GM12801 (cell line): ENCODE measurements around the gene SH3BP4.

ENCODE experiments used
- TF ChIP-seq, protein P1 (sequence below): IDR thresholded peaks from one replicate; pipeline ENCODE4 v1.5.1; 2011; ENCODE audit warnings: control low read depth; ENCODE audit not compliant: insufficient read length; ENCODE audit errors: extremely low read depth

Gene SH3BP4

DNA sequence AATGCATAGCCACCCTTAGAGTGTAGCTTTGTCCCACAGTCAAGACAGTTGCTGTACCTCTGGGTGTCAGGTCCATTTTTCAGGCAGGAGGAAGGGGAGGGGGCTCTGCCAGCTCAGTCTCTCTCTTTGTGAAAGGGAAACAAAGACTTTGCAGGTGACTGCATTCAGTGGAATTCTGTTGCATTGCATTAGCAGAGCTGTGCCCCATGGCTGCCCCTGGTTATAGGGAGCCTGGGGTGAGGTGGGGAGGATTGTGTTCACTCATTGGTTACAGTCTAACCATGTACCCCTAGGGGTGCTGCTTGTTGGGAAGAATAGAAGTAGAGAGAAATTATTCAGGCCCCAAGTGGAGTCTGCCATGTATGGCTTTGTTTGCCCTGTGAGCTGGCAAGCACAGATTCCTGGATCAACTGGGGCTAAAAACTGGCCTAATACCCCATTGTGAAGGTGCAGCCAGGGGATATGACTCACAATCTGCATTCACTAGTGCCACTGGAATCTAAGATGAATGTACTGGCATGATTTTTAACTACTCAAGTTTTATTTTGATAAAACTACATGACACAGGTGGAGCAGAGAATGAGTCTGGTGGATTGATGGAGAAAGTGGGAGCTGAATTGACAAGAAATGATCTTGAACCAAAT is 118.4 kb downstream of the SH3BP4 start:
- TF ChIP-seq, protein P1, sequence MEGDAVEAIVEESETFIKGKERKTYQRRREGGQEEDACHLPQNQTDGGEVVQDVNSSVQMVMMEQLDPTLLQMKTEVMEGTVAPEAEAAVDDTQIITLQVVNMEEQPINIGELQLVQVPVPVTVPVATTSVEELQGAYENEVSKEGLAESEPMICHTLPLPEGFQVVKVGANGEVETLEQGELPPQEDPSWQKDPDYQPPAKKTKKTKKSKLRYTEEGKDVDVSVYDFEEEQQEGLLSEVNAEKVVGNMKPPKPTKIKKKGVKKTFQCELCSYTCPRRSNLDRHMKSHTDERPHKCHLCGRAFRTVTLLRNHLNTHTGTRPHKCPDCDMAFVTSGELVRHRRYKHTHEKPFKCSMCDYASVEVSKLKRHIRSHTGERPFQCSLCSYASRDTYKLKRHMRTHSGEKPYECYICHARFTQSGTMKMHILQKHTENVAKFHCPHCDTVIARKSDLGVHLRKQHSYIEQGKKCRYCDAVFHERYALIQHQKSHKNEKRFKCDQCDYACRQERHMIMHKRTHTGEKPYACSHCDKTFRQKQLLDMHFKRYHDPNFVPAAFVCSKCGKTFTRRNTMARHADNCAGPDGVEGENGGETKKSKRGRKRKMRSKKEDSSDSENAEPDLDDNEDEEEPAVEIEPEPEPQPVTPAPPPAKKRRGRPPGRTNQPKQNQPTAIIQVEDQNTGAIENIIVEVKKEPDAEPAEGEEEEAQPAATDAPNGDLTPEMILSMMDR: no peak

DNA sequence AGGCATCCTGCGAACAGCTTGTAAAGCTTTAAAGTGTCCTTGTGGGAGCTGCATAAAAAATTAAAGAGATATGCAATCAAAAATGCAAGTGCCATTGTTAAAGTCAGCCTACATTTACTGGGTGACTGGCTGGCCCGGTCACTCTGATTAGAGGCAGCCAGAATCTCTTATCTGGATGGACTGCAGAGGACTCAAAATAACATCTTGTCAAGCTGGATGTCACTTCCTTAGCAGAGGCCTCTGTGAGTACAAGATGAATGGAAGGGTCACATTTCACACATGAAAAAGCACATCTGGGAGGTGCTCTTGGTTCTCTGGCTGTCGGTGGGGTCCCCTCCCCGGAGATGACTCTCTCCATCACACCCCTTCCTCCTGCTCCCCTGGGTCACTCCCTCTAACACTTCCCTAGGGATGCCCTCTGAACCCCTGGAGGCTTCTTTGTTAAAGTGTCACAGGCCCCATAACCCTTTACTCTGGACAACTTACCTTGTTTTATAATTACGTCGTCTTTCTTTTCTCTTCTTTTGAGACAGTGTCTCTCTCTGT is 122.1 kb downstream of the SH3BP4 start:
- TF ChIP-seq, protein P1: no peak

DNA sequence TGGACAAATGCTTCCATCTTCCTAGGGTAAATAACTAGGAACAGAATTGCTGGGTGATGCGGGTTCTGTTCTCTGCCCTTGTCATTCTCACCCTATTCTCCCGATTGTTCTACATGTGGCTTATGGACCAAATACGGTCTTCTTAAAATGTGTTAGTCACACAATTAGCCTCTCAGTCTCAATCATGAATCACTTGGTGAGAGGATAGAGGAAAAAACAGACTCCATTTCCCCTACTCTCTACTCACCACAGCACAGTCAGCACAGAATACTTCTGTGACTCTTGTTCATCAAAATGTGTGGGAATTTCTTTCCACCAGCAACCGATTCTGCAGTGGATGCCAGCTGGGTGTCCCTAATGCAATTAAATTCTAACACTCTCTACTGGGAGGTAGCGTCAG is 125.2 kb downstream of the SH3BP4 start:
- TF ChIP-seq, protein P1: no peak

DNA sequence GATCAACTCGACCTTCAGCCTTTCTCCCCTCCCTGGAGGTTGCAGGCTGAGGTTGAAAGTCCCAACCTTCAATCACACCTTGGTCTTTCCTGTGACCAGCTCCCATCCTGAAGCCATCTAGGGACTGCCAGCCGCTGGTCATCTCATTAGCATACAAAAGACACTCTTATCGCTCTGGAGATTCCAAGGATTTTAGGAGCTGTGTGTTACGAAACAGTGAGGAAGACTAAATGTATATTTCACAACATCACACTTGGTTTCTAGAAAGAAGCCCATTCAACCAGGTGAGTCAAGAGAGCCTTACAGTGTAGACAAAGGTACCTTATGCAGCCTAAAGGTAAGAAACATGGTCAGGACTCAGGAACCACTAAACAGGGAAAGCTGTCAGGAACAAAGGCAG is 126.4 kb downstream of the SH3BP4 start:
- TF ChIP-seq, protein P1: no peak

DNA sequence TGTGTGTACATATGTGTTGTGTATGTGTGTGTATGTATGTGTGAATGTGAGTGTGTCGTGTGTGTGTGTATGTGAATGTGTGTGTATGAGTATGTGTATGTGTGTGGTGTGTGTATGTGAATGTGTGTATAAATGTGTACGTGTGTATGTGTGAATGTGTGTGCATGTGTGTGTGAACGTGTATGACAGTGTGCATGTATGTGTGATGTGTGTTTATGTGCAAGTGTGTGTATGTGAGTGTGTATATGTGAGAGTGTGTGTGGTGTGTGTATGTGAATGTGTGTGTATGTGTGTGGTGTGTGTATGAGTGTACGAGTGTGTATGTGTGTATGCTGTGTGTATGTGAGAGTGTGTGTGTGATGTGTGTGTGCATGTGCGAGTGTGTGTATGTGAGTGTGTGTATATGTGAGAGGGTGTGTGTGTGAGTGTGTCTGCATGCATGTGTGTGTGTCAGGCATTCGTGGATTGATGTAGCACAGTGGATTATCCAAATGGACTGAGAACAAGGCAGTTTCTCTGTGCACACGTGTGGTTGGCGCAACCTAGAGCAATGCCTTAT is 127.2 kb downstream of the SH3BP4 start:
- TF ChIP-seq, protein P1: no peak

DNA sequence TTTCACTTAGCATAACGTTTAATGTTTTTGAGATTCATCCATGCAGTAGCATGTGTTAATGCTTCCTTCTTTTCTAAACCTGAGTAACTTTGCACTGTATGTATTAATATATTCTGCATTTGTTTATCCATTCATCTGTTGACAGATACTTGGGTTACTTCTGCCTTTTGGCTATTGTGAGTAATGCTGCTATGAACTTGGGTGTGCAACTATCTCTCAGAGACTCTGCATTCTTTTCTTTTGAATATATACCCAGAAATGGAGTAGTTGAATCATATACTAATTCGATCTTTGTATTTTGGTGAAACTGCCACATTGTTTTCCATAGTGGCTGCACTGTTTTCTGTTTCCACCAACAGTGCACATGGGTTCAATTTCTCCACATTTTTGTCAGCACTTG is 128.3 kb downstream of the SH3BP4 start:
- TF ChIP-seq, protein P1: no peak

DNA sequence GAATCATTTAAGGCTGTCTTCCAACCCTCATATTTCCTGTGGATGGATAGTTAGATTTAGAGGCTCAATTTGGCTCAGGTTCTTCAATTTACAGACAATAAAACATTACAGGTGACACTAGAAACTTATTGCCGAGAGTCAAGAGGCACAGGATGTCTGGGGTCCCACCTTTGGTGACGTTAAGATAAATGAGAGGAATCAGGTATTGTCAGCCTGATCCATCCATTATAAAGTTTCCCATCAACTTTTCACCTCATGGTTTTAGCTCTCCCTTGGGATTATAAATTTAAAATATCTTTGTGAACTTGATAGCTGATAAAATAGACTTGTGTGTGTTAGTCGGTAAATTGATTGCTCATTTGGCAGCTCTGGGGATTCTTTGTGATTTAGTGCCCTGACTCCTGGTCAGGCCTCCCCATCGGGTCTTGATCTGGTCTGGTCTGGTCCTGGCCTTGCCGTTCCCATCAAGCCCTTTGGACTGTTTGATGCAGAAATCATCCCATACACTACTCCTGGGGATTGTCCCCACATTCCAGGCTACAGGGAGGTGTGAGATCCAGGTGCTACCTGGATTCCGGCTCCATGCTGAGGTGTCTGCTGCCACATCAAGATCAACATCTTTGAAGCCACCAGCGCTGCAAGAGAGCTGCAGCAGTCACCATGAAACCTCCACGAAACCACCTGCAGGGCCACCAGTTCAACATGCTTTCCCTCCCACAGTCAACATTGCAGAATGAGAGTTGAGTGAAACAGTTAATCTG is 130.9 kb downstream of the SH3BP4 start:
- TF ChIP-seq, protein P1: no peak
